ENCODE results near the gene KAZALD1.
A peak's percentile ranks its signal among the peaks of the same experiment; 100 is the strongest.

KAZALD1 gene

DNA sequence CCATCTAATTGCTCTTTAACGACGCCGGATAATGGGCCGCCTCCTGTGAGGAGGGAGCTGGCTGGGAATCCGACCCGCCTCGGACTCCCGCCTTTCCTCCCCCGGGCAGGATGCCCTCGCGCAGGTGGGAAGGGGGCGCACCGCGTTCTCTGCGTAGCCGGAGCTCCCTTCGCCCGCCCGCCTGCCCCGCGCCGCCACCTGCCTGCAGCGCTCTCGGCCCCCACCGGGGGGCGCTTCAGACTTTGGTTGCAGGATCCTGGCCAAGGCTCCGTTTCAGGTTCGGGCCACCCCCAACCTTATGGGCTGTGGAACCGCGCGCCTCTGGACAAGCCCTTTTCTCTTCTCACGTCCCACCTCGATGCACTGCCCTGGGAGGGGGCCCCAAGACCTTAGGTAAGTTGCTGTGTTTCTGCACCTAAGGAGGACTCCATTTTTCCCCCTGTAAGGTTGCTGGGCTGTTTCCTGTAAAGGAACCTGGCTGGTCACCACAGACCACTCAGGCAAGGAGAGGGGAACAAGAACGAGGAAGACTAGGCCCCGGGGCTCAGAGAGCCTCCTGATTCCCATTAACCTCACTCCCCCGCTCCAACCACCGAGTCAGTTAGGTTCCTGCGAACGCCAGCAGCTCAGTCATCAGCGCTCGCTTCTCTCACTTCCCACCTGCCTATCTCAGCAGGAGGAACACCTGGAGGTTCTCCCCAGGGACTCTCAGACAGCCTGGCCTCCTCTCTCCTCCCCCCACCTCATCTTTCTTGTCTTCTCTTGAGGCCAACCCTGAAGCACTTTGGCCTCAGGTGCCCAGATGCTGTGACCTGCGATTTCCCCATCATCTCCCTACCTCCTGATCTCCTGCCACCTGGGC, 11.3 kb upstream of the KAZALD1 start:
- DNase-seq = peak; percentile 70

DNA sequence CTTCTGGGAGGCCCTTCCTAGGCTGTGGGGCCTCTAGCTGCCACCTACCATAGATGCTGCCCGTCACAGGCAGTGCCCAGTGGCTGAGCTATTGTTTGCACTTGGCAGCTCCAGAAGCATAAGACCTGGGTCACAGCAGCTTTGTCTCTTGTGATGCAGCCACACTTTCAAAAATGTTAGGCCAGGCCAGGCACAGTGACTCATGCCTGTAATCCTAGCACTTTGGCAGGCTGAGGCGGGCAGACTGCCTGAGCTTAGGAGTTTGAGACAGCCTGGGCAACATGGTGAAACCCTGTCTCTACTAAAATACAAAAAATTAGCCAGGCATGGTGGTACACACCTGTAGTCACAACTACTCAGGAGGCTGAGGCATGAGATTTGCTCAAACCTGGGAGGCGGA, 9.5 kb upstream of the KAZALD1 start:
- DNase-seq = no peak

DNA sequence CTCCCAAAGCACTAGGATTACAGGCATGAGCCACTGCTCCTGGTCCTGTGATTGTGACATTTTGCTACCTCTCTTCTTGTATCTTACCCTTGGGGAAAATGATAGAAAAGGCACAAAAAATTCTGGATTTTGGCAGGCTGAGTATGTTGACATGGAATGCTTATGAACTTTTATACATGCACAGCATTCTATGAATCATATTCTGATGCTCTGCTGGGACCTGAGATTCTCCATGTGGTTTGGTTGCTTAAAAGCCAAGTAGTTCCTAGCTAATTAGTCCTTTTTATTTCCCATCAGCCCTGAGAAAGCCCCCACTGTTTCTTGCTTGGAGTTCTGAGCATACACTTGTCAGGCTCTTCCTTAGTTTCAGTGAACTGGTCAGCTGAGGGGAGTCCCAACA, 8.3 kb upstream of the KAZALD1 start:
- DNase-seq = no peak

DNA sequence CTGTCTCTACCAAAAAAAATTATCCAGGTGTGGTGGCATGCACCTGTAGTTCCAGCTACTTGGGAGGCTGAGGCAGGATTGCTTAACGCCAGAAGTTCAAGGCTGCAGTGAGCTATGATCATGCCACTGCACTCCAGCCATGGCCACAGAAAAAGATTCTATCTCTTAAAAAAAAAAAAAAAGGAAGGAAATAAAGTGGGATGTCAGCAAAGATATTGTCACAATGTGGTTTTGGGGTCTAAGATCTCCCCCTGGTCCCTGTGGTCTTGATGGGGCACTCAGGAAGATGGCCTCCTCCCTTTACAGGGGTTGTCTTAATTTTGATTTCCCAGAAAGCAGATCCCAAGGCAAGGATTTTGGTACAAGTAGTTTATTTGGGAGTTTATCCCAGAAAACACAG, 7.4 kb upstream of the KAZALD1 start:
- DNase-seq = no peak

GRCh38 chr10:101054876-101055275, 6.9 kb upstream of the KAZALD1 start:
- no peak for DNase-seq

- DNase-seq = no peak
Measured at GRCh38 chr10:101055411-101055810, 6.4 kb upstream of the KAZALD1 start.

GRCh38 chr10:101056365-101057151, 5.2 kb upstream of the KAZALD1 start:
- no peak for DNase-seq

DNA sequence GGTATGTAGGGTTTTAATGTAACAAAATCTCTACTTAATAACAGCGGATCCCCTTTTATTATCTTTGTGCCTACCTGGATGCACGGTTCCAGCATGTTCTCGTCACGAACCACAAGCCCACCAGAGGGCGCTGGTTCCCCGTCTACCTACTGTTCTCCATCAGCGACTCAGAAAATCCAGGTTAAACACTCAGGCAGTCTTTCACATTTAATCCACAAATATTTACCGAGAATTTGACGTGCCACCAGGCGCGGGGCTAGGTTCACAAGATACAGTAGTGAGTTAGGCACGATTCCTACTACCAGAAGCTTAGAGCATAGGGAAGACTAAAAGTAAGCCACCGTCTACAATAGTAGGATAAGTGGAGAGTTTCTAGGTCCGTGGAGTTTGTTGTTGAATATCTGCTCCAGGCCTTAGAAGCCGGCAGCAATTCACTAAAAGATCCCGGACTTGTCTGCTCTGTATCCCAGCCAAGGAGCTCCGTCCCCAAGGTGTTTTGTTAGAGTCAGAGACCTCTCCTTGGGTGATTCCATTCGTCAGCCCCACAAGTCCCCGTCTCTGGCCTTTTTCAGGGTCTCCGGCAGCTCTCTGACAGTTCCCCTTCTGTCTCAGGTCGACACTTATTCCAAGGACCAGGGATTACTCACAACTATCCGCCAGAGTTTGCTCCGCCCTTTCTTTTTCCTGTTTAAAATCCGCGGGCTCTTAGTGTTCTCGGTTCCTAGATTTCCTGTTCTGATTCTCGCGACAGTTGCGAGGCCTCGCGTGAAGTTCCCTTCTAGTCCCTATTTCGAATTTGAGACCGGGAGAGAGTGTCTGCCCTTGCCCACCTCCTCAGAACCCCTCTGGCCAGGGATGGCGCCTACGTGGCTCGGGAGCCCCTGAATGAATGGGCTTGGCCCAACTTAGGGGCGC, 1.5 kb upstream of the KAZALD1 start:
- DNase-seq = peak; percentile 90

DNA sequence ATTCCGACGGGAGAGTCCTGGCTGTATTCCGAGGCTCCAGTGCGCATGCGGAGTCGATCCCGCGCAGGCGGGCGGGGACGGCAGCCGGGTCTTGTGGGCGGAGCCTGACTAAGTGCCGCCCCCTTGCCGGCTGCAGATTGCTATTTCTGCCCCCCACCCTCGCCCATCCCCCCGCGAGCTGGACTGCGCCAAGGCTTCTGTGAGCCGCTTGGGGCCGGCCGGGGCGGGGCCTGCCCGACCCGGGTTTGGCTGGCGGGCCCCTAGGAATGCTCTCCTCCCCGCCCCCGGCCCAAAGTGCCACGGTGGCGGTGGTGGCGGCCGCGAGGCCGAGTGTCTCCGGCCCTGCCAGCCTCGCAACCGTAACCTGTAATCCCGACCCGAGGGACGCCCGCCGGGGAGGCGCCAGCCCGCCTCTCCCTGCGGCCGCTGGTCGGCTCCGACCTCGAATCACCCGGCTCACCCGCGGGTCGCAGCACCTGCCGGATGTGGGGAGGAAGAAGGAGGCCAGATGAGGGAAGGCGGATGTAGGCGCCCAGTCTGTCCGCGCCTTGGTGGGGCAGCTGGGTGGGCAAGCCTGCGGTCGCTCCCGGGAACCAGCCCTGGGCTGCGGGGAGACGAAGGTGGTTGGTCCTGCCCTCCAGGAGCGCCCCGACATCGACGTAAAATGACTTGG, 702 bp upstream of the KAZALD1 start:
- DNase-seq = peak; percentile 88

- peak; percentile 50 for DNase-seq
Measured at GRCh38 chr10:101062232-101063049, 652 bp downstream of the KAZALD1 start.

- DNase-seq = no peak
Measured at GRCh38 chr10:101063050-101063525, 1.3 kb downstream of the KAZALD1 start.

- no peak for DNase-seq
Measured at GRCh38 chr10:101063548-101064414, 2.0 kb downstream of the KAZALD1 start.

DNA sequence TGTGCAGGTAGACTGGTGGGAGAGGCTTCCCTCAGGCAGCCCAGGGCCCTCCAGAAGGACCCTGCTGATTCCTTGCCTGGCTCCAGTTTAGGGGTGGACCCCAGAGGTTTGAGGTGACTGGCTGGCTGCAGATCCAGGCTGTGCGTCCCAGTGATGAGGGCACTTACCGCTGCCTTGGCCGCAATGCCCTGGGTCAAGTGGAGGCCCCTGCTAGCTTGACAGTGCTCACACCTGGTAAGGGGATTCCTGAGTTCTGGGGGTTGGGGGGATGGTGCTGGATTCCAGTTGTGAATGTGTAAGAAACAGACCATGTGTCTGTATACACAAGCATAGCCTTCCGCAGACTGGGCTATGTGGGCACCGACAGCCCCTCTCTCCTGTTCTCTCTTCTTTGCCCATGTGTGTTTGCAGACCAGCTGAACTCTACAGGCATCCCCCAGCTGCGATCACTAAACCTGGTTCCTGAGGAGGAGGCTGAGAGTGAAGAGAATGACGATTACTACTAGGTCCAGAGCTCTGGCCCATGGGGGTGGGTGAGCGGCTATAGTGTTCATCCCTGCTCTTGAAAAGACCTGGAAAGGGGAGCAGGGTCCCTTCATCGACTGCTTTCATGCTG, 2.7 kb downstream of the KAZALD1 start:
- DNase-seq = no peak

DNA sequence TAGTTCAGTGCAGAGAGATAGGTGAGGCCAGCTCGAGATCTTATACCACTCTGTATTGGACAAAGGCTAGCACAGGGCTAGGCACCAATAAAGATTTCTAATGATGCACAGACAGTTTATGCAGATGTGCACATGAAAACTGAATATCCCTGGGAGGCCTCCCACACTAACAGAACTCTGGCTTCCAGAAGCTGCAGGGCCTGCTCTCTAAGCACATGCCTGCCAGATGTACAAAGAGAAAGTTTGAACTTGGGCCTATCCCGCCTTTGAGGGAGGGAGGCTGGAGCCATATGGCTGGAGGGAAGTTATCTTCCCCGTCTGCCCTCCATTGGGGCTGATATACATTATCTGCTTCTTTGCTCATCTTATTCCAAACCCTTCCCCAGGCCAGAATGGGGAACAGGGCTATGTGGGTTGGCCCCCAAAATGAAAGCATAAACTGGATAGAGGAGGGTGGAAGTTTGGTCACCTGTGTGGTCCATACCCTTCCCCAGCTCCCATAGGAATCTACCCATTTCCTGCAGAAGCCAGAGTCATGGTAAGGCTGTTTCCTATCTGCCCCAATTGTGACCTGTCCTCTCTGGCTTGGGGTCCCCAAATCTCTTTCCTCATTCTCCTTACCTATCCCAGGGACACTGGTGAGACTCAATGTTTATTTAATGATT, 3.8 kb downstream of the KAZALD1 start:
- no peak for DNase-seq

GRCh38 chr10:101066146-101066895, 4.5 kb downstream of the KAZALD1 start:
- DNase-seq = peak; percentile 56

GRCh38 chr10:101066896-101067355, 5.1 kb downstream of the KAZALD1 start:
- DNase-seq = no peak

- peak; percentile 74 for DNase-seq
Measured at GRCh38 chr10:101067356-101068083, 5.7 kb downstream of the KAZALD1 start.

DNA sequence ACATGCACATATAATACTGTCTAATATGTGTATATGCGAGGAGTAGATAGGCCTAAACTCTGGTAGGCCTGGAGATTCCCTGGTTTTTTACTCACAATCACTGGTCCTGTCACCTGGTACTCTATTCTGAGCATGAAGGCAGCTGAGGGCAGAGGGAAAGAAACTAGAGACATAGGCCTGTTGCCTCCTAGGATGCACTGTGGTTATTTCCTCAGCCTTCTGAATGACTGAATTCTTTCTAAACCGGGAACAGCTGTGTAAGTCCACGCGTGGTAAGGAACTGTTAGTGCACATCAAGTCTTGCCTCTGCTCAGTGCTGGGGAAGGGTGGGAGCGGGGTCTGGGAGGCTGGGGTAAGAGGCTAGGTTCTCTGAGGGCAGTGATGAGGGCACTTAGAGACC, 7.7 kb downstream of the KAZALD1 start:
- no peak for DNase-seq
